Stimulated activated naive CD8-positive, alpha-beta T cell treated with anti-CD3 and anti-CD28 coated beads, Interleukin-15, Interleukin-2, amounts not matched to agents 100 U/mL and 50 U/mL, for 24 hours (primary cell): ENCODE measurements around the gene C15orf62.

Source experiments
- ATAC-seq: fragments of 150-1000 bp; cut with Tn5 transposase; one replicate; pipeline ENCODE4 v1.10.0; 2021
- DNase-seq: peaks from one replicate; pipeline ENCODE4 v3.0.0; 2021

The C15orf62 gene

GRCh38 chr15:40769274-40770146 lies at the start of gene C15orf62:
C15orf62 (plus strand) TSS chr15:40769980; CDS start chr15:40770496, 516 bp downstream.
- ATAC-seq (peak; percentile 76), DNase-seq (peak; percentile 79)

GRCh38 chr15:40721701-40722100 lies 48.1 kb upstream of the C15orf62 start:
- ATAC-seq = no peak
- DNase-seq = no peak

GRCh38 chr15:40722354-40722753 lies 47.4 kb upstream of the C15orf62 start:
- DNase-seq = no peak
- peak; percentile 61 for ATAC-seq

GRCh38 chr15:40722934-40723333 lies 46.8 kb upstream of the C15orf62 start:
- ATAC-seq (peak; percentile 57), DNase-seq (no peak)

- no peak for ATAC-seq
- no peak for DNase-seq
Measured at GRCh38 chr15:40723919-40724318, 45.9 kb upstream of the C15orf62 start.

- no peak for DNase-seq
Measured at GRCh38 chr15:40731034-40731433, 38.7 kb upstream of the C15orf62 start.

GRCh38 chr15:40736575-40736974 lies 33.2 kb upstream of the C15orf62 start:
- DNase-seq = no peak
- ATAC-seq = no peak

More at GRCh38 chr15:40731034-40731433, 38.7 kb upstream of the C15orf62 start:
- no peak for ATAC-seq

GRCh38 chr15:40737048-40737447 lies 32.7 kb upstream of the C15orf62 start:
- no peak for DNase-seq
- ATAC-seq = no peak

- no peak for ATAC-seq
Measured at GRCh38 chr15:40739047-40739446, 30.7 kb upstream of the C15orf62 start.

GRCh38 chr15:40739854-40740253 lies 29.9 kb upstream of the C15orf62 start:
- DNase-seq = no peak
- no peak for ATAC-seq

More at GRCh38 chr15:40739047-40739446, 30.7 kb upstream of the C15orf62 start:
- no peak for DNase-seq

- ATAC-seq (peak; percentile 2), DNase-seq (no peak)
Measured at GRCh38 chr15:40743485-40743901, 26.3 kb upstream of the C15orf62 start.

- ATAC-seq = peak; percentile 93
- DNase-seq = peak; percentile 69
Measured at GRCh38 chr15:40743921-40744814, 25.6 kb upstream of the C15orf62 start.

- no peak for ATAC-seq
- DNase-seq = no peak
Measured at GRCh38 chr15:40744815-40745152, 25.0 kb upstream of the C15orf62 start.

GRCh38 chr15:40746916-40747418 lies 22.8 kb upstream of the C15orf62 start:
- no peak for DNase-seq
- ATAC-seq = no peak

- DNase-seq (no peak), ATAC-seq (no peak)
Measured at GRCh38 chr15:40747685-40748631, 21.8 kb upstream of the C15orf62 start.

- DNase-seq (no peak), ATAC-seq (no peak)
Measured at GRCh38 chr15:40749151-40749630, 20.6 kb upstream of the C15orf62 start.

GRCh38 chr15:40750885-40751284 lies 18.9 kb upstream of the C15orf62 start:
- DNase-seq (no peak), ATAC-seq (no peak)

- no peak for ATAC-seq
- DNase-seq = no peak
Measured at GRCh38 chr15:40751745-40752144, 18.0 kb upstream of the C15orf62 start.

GRCh38 chr15:40754574-40754882 lies 15.3 kb upstream of the C15orf62 start:
- peak; percentile 4 for ATAC-seq

GRCh38 chr15:40754883-40755811 lies 14.6 kb upstream of the C15orf62 start, which contains the start of gene RMDN3:
RMDN3 (minus strand) TSS chr15:40755254; CDS start chr15:40754783, 471 bp downstream.
- ATAC-seq = peak; percentile 94
- peak; percentile 96 for DNase-seq

More at GRCh38 chr15:40754574-40754882, 15.3 kb upstream of the C15orf62 start:
- DNase-seq = peak; percentile 29
